GM19099 (cell line): Measurements from ENCODE around the gene SLC35E2B.

Experiments used
- POLR2A ChIP-seq: IDR thresholded peaks from 3 replicates; pipeline ENCODE4 v1.6.1; 2011; ENCODE audit warnings: low read depth; ENCODE audit not compliant: insufficient read length; ENCODE audit errors: extremely low read depth

The SLC35E2B gene

GRCh38 chr1:1613509-1614082 lies 79.0 kb downstream of the SLC35E2B start:
- no peak for TF ChIP-seq POLR2A

- TF ChIP-seq POLR2A = no peak
These were observed 80.5 kb downstream of the SLC35E2B start for GRCh38 chr1:1612104-1612400.

GRCh38 chr1:1610796-1611195 lies 81.8 kb downstream of the SLC35E2B start:
- TF ChIP-seq POLR2A = no peak

GRCh38 chr1:1609822-1610485 lies 82.6 kb downstream of the SLC35E2B start:
- no peak for TF ChIP-seq POLR2A
